Measurements from ENCODE around the gene ERMP1.
"Not testable (repeated sequence)": the region's sequence is repeated elsewhere in the genome, so short reads cannot be mapped to it uniquely, and the experiment has no call there.

The ERMP1 gene

GRCh38 chr9:5832538-5833529, at the start of gene ERMP1:
Gene ERMP1 (minus strand): TSS chr9:5833117. CDS start chr9:5833027, 90 bp downstream.
- peak; percentile 85 to 87 for DNase-seq (ENCODE audit: low read depth in 1 of 2, low spot score in 1 of 2)

GRCh38 chr9:5882244-5883012, 49.5 kb upstream of the ERMP1 start:
- DNase-seq (ENCODE audit: low read depth in 1 of 2, low spot score in 1 of 2) = not testable (repeated sequence)

GRCh38 chr9:5879419-5880181, 46.7 kb upstream of the ERMP1 start:
- no peak for DNase-seq (ENCODE audit: low read depth in 1 of 2, low spot score in 1 of 2)

DNA sequence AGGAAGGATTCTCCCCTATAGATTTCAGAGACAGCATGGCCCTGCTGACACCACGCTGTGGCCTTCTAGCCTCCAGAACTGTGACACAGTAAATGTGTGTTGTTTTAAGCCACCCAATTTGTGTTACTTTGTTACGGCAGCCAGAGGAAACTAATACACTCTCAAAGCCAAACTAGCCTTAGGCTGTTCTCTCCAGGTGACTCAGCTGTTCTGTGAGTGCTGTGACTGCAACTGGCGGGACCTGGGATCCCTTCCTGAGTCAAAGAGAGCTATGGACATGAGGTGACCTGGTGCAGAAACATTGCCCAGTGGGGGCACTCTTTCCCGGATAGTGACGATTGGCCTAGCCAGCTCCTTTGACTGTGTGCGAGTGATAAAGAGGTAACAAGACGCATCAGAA, 43.8 kb upstream of the ERMP1 start:
- DNase-seq (ENCODE audit: low read depth in 1 of 2, low spot score in 1 of 2) = no peak

DNA sequence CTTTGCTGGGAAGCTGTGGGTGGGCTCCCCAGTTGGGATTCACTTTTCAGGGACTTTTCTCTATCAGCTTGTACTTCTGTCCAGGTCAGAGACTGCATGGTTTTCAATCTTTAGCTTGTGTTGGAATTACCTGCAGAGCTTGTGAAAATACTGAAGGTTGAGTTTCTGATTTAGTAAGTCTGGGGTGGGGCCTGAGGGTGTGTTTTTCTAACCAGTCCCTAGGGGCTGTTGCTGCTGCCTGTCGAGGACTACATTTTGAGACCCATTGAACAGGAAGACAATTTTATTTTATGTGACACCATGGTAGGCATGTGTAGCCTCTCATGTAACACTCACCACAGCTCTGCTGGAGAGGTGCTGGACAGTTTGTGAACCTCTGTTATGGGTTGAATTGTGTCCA, 43.1 kb upstream of the ERMP1 start:
- DNase-seq (ENCODE audit: low read depth in 1 of 2, low spot score in 1 of 2) = no peak

GRCh38 chr9:5874048-5874447, 41.1 kb upstream of the ERMP1 start:
- no peak for DNase-seq (ENCODE audit: low read depth in 1 of 2, low spot score in 1 of 2)

DNA sequence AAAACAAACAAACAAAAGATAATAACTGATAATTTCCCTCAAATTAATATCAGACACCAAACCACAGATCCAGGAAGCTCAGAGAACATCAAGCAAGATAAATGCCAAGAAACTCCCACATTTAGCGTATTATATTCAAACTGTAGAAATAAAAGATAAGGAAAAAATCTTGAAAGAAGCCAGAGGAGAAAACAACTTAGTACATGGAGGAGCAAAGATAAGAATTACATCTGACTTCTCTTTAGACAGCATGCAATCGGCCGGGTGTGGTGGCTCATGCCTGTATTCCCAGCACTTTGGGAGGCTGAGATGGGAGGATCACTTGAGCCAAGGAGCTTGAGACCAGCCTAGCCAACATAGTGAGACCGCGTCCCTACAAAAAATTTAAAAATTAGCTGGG, 40.5 kb upstream of the ERMP1 start:
- DNase-seq (ENCODE audit: low read depth in 1 of 2, low spot score in 1 of 2) = no peak

DNA sequence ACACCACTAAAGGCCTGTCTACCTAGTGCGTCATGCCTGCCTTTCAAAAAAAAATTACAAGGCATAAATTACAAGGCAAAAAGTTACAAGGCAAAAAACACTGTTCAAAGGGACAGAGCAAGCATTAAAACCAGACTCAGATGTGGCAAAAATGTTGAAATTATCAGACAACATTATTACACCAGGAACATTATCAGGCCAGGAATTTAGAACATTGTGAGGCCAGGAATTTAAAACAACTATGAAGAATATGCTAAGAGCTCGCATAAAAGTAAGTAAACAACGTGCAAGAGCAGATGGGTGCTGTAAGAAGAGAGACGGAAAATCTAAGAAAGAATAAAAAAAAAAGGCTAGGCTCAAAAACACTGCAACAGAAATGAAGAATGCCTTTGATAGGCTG, 39.6 kb upstream of the ERMP1 start:
- DNase-seq (ENCODE audit: low read depth in 1 of 2, low spot score in 1 of 2) = no peak

GRCh38 chr9:5871785-5872184, 38.9 kb upstream of the ERMP1 start:
- no peak for DNase-seq (ENCODE audit: low read depth in 1 of 2, low spot score in 1 of 2)

DNA sequence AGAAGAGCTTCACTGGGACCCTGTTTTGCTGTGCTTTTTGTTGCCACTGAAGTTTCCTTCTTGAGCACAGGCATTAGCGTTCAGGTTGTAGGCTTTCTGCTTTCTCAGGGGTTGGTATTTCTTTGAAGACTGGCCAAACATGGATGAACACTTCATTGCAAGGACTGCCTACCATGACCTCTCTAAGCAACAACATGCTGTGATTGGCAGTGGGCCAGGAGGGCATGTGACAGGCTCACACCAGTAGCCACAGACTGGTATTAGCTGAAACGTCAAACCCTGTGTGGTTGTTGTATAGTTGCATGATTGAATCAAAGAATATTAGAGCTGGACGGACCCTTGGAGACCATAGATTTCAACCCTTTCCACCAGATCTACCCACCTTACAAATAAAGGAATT, 37.8 kb upstream of the ERMP1 start:
- DNase-seq (ENCODE audit: low read depth in 1 of 2, low spot score in 1 of 2) = no peak

DNA sequence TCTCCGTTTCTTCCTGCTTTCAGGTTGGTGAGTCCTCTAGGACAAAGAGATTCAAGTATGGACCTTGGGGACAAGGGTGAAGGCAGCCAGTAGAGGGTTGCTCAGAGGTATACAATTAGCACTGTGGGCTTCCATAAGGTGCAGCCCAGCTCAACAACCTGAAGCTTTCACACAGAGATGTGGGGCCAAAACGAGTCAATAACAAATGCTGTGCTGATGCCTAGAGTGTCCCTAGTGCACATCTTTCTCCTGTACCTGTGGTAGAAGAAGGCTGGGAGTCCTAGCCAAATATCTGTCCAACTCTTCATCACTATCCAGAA, 37.1 kb upstream of the ERMP1 start:
- DNase-seq (ENCODE audit: low read depth in 1 of 2, low spot score in 1 of 2) = no peak

GRCh38 chr9:5869315-5870019, 36.5 kb upstream of the ERMP1 start:
- no peak for DNase-seq (ENCODE audit: low read depth in 1 of 2, low spot score in 1 of 2)

DNA sequence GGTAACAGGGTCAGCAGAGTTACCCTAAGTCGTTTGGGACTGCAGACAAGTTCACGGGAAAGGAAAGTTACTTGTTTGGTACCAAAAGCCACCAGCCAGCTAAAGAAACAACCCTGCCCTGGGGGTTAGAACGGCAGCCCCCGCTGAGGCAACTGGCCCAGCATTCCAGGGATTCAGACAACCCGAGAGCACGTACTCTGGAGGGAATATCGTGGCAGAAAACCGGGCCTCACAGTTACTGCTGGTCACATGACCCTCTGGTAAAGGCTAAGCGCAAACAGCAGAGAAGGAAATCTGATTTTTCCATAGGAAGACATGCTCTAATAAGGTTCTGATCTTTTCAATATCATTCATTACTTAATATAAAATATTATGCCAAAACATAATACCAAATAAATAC, 35.3 kb upstream of the ERMP1 start:
- DNase-seq (ENCODE audit: low read depth in 1 of 2, low spot score in 1 of 2) = no peak

- DNase-seq (ENCODE audit: low read depth in 1 of 2, low spot score in 1 of 2) = no peak
These were observed 33.8 kb upstream of the ERMP1 start for GRCh38 chr9:5866685-5867084.

DNA sequence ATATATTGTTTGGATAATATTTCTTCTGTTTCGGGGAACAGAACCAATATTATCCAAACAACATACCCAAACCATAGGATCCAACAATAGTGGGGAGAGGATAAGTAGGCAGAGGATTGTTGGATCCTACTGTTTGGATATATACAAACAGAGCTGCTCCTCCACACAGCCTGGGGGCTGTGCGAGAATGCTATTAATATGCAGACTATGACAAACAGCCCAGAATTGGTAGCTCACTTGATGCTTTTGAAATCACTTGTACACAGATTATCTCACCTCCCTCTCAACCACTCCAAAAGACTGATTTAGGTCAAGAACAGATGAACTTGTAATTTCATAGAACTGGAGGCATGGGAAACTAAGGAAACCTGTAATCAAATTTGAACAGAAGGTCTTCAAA, 33.4 kb upstream of the ERMP1 start:
- no peak for DNase-seq (ENCODE audit: low read depth in 1 of 2, low spot score in 1 of 2)

- DNase-seq (ENCODE audit: low read depth in 1 of 2, low spot score in 1 of 2) = no peak
These were observed 31.5 kb upstream of the ERMP1 start for GRCh38 chr9:5864446-5864845.

DNA sequence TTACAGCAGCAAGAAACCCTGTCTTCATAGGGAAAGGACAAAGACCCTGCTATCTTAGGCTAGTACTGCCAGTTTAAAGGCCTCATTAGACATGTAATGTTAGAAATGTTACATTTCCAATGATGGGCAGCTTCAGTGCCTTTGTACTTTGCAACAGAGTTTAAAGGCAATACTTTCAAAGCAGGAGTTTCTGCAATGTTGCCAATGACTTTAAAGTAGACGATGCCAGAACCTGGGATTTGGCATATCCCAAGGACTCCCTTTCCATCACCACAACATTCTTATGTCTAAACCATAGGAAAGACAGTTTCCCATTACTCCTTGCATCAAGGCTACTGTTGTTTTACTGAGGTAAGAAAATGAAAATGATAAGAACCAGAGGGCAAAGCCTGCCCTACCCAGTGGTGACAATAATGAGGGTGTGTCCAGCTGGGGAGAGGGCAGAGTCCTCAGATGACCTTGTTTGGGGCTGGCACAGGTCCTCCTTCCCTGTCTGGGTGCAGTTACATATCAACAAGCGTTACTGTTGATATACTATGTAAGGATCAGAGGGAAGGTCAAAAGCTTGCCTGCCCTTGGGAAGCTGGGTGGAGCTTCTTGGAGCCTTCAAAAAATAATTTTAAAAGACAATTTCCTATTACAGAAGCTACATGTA, 30.3 kb upstream of the ERMP1 start:
- DNase-seq (ENCODE audit: low read depth in 1 of 2, low spot score in 1 of 2) = no peak

- no peak for DNase-seq (ENCODE audit: low read depth in 1 of 2, low spot score in 1 of 2)
These were observed 25.9 kb upstream of the ERMP1 start for GRCh38 chr9:5858833-5859232.

DNA sequence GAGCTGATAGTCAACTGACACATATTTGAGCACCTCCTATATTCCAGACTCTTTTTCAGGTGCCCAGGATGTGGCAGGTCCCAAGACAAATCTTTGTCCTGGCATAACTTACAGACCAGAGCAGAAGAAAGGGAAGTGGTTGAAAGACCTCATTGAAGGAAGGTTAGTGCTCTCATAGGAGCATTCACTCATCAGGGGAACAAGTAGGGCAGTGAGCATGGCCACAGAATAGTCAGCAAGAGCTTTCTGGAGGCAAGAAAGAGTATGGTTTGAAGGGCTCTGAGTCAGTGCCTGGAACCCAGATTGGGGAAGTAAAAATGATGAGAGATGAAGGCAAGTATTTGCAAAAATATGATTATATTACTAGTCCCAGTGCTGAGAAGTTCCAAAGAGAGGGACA, 25.0 kb upstream of the ERMP1 start:
- no peak for DNase-seq (ENCODE audit: low read depth in 1 of 2, low spot score in 1 of 2)

DNA sequence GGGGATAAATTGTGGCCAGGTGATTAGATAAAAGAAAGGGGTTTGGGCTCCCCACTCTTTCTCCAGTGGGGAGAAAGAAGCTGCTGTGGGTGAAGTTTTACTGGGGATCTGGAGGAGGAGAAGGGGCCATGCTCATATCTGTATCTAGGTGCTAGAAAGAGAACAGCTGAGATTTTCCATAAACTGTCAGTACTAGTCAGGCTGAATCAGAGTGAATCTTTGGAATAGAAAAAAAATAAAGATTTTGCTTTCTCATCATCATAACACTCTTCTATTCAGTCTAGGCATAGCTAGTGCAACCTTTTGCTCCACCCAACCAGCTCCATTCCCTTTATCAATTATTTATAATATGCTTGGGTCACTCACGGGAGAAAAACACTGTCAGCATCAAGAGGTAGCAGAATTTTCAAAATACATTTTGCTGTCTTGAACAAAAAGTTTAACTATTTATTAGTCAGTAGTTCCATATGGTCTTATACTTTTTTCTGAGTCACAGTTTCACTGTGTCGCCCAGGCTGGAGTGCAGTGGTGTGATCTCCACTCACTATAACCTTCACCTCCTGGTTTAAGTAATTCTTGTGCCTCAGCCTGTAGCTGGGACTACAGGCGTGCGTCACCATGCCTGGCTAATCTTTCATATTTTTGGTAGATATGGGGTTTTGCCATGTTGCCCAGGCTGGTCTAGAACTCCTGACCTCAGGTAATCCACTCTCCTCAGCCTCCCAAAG, 21.3 kb upstream of the ERMP1 start:
- DNase-seq (ENCODE audit: low read depth in 1 of 2, low spot score in 1 of 2) = no peak
